Lower leg skin (tissue), 3 donors: Measurements from ENCODE around the gene TLE5.

Experiments used
- CTCF ChIP-seq, 3 donors: fragments of 450-650 bp; IDR thresholded peaks; one replicate each; pipeline ENCODE4 v1.5.1; 2016; ENCODE audit warnings: antibody characterized with exemption in 3 of 3, mild to moderate bottlenecking in 3 of 3, moderate library complexity in 2 of 3
- POLR2A ChIP-seq, 2 donors: fragments of 450-650 bp; IDR thresholded peaks; one replicate each; pipeline ENCODE4 v1.6.1; 2016 to 2017; ENCODE audit warnings: antibody characterized with exemption in 2 of 2, mild to moderate bottlenecking in 1 of 2, moderate library complexity in 1 of 2

- TF ChIP-seq CTCF (IDR thresholded peaks at IDR 0.05) (no peak), POLR2A (IDR thresholded peaks at IDR 0.05) (no peak)
Observed at GRCh38 chr19:3097442-3097871, 35.2 kb upstream of the TLE5 start.
